ENCODE data around the gene CD8B2. TPM values are rescaled to one million over a fixed set of nuclear protein-coding genes. Genes with fewer than 3 reads are reported as not detected.
"Not testable (repeated sequence)": the region's sequence is repeated elsewhere in the genome, so short reads cannot be mapped to it uniquely, and the experiment has no call there.

Gene CD8B2
- total RNA-seq, 2 experiments from 2014 or later = 3.9 to 4.5 TPM

DNA sequence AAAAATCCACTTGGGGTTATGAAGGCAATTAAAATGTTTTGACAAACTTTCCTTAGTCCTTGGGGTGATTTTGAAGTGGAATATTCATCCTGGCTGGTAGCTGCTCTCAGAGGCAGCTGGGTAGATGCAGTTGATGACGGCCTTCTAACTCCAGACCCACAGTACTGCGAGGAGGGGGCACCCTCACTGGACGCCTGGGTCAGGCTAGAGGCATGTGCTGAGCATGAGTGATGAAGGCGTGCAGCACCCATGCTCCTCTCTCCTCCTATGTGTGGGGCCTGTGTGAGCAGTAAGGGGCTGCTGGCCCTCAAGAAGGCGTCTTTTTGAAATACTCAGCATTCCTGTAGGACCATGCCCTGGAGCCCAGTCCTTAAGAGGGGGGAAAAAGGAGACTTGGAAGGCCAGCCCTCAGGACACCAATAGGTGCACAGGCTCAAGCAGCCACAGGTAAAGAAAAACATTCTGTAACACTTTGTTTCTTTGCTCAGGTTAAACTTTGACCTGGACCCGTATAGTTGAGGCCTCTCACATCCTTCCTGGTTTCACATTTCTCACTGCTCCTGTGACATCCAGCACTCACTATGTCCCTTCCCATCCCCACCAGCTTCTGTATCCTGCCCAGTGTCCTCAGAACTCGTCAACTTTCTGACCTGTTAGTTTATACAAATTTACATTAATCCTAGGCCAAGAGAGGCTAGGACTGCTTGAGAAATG lies 64.4 kb downstream of the CD8B2 start:
- no peak for ATAC-seq
- POLR2A ChIA-PET = interaction anchor here (1.1 kb wide), 1 partner anchor 14 kb away, joined by 3 read pairs; no protein-coding TSS in a partner anchor
- no peaks in the 10 kb centered on the region for H3K4me1 Mint-ChIP-seq (ENCODE audit: low read depth)

GRCh38 chr2:106552921-106553320 lies 65.8 kb downstream of the CD8B2 start:
- Mint-ChIP-seq H3K27me3 (peaks cover 2% of the 10 kb centered on the region), H3K9me3 (peaks cover 2% of the 10 kb centered on the region), H3K4me1 (ENCODE audit: low read depth) (no peaks in the 10 kb centered on the region), H3K27ac (no peak overlapping the region), H3K4me3 (no peak overlapping the region), H3K36me3 (ENCODE audit: low read depth) (no peaks in the 10 kb centered on the region)
- no peak for ATAC-seq
- ChIA-PET POLR2A (no interaction called here), CTCF (interaction anchor here (0.7 to 2.1 kb wide), 4 partner anchors 9 to 30 kb away, joined by 3 to 9 read pairs (median 4); no protein-coding TSS in a partner anchor)
- intact Hi-C loops (cut with micrococcal nuclease) = no loop called here
- DNase-seq = no peak
- TF ChIP-seq, protein P1, sequence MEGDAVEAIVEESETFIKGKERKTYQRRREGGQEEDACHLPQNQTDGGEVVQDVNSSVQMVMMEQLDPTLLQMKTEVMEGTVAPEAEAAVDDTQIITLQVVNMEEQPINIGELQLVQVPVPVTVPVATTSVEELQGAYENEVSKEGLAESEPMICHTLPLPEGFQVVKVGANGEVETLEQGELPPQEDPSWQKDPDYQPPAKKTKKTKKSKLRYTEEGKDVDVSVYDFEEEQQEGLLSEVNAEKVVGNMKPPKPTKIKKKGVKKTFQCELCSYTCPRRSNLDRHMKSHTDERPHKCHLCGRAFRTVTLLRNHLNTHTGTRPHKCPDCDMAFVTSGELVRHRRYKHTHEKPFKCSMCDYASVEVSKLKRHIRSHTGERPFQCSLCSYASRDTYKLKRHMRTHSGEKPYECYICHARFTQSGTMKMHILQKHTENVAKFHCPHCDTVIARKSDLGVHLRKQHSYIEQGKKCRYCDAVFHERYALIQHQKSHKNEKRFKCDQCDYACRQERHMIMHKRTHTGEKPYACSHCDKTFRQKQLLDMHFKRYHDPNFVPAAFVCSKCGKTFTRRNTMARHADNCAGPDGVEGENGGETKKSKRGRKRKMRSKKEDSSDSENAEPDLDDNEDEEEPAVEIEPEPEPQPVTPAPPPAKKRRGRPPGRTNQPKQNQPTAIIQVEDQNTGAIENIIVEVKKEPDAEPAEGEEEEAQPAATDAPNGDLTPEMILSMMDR (IDR thresholded peaks at IDR 0.05) = no peak

More for the DNA sequence above, 64.4 kb downstream of the CD8B2 start:
- CTCF ChIA-PET = interaction anchor here (1.0 to 1.1 kb wide), 2 partner anchors 22 to 31 kb away, joined by 3 read pairs; no protein-coding TSS in a partner anchor
- H3K27me3 Mint-ChIP-seq = peaks cover 2% of the 10 kb centered on the region
- H3K4me3 Mint-ChIP-seq = no peak overlapping the region
- no peak overlapping the region for H3K27ac Mint-ChIP-seq
- TF ChIP-seq, protein P1 (IDR thresholded peaks at IDR 0.05) = no peak
- no peaks in the 10 kb centered on the region for H3K9me3 Mint-ChIP-seq
- no peaks in the 10 kb centered on the region for H3K36me3 Mint-ChIP-seq (ENCODE audit: low read depth)
- DNase-seq = no peak
- intact Hi-C loops (cut with micrococcal nuclease) = no loop called here

- TF ChIP-seq, protein P1 (IDR thresholded peaks at IDR 0.05) = no peak
- CTCF ChIA-PET = interaction anchor here (0.7 to 2.1 kb wide), 5 partner anchors 9 to 30 kb away, joined by 3 to 9 read pairs (median 3); no protein-coding TSS in a partner anchor
- no peak overlapping the region for H3K27ac Mint-ChIP-seq
- DNase-seq = no peak
- H3K9me3 Mint-ChIP-seq = peaks cover 2% of the 10 kb centered on the region
- POLR2A ChIA-PET = no interaction called here
- no peaks in the 10 kb centered on the region for H3K36me3 Mint-ChIP-seq (ENCODE audit: low read depth)
- intact Hi-C loops (cut with micrococcal nuclease) = no loop called here
- no peak for ATAC-seq
- no peaks in the 10 kb centered on the region for H3K27me3 Mint-ChIP-seq
- no peak overlapping the region for H3K4me3 Mint-ChIP-seq
- H3K4me1 Mint-ChIP-seq (ENCODE audit: low read depth) = no peaks in the 10 kb centered on the region
These were observed 66.2 kb downstream of the CD8B2 start for GRCh38 chr2:106553321-106553720.

DNA sequence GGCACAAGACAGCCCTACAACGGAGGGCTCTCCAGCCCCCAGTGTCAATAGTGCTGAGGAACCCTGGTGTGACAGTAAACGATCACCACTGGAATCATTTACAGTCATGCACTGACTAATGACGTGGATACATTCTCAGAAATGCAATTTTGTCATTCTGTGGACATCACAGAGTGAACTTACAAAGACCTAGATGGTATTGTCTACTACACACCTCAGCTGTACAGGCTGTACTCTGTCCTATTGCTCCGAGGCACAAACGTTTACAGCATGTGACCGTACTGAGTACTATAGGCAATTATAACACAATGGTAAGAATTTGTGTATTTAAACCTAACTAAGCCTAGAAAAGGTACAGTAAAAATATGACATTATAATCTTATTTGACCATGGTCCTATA lies 67.2 kb downstream of the CD8B2 start:
- Mint-ChIP-seq H3K9me3 (peaks cover 2% of the 10 kb centered on the region), H3K27me3 (no peaks in the 10 kb centered on the region), H3K4me1 (ENCODE audit: low read depth) (no peaks in the 10 kb centered on the region), H3K36me3 (ENCODE audit: low read depth) (no peaks in the 10 kb centered on the region), H3K4me3 (no peak overlapping the region), H3K27ac (no peak overlapping the region)
- intact Hi-C loops (cut with micrococcal nuclease) = no loop called here
- POLR2A ChIA-PET = no interaction called here
- CTCF ChIA-PET = interaction anchor here (2.0 to 2.1 kb wide), 2 partner anchors 11 to 12 kb away, joined by 5 to 9 read pairs; no protein-coding TSS in a partner anchor
- ATAC-seq (no peak), DNase-seq (no peak)
- TF ChIP-seq, protein P1 (IDR thresholded peaks at IDR 0.05) = no peak

DNA sequence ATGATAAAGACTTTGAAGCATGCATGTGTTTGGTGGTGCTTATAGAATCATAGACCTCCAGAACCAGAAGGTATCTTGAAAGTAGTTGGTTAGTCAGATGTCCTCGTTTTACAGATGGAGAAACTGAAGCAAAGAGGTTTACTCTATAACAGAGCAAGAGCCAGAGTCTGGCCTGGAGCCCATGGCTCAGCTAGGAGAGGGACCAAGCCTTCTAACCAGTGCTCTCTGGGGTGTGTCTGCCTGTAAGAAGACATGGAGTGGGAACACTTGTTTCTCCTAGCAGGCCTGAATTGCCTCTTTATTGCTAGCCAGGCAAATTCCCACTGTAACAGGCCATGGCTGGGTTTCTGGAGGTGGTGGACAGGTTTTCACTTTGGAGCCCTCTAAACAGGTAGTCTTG lies 67.9 kb downstream of the CD8B2 start:
- H3K27me3 Mint-ChIP-seq = no peaks in the 10 kb centered on the region
- ChIA-PET CTCF (interaction anchor here (2.0 kb wide), 1 partner anchor 13 kb away, joined by 5 read pairs; no protein-coding TSS in a partner anchor), POLR2A (no interaction called here)
- ATAC-seq (no peak), DNase-seq (no peak)
- no peaks in the 10 kb centered on the region for H3K36me3 Mint-ChIP-seq (ENCODE audit: low read depth)
- TF ChIP-seq, protein P1 (IDR thresholded peaks at IDR 0.05) = no peak
- intact Hi-C loops (cut with micrococcal nuclease) = no loop called here
- H3K4me1 Mint-ChIP-seq (ENCODE audit: low read depth) = no peaks in the 10 kb centered on the region
- no peak overlapping the region for H3K27ac Mint-ChIP-seq
- H3K4me3 Mint-ChIP-seq = no peak overlapping the region
- H3K9me3 Mint-ChIP-seq = peaks cover 2% of the 10 kb centered on the region

DNA sequence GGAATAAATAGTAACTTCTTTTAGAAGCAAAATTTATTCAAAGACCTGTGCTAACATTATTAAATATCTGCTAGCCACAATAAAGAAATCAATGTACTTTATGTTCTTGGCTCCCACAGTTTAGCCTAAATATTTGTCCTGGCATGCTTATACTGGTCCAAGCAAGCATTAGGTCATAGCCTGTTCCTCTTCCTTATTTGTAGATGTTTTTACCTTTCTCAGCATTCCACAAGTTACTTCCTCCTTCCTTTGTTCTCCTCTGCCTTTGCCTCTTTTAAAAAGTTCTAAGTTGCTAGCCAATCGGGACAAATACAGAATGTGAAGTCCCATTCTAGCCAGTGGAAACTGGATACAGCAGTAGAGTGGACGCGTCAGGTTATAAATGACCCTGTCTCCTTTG lies 72.6 kb downstream of the CD8B2 start:
- intact Hi-C loops (cut with micrococcal nuclease); CTCF ChIA-PET; H3K9me3 Mint-ChIP-seq; POLR2A ChIA-PET; H3K4me3 Mint-ChIP-seq; H3K36me3 Mint-ChIP-seq (ENCODE audit: low read depth); H3K4me1 Mint-ChIP-seq (ENCODE audit: low read depth); ATAC-seq; H3K27ac Mint-ChIP-seq; H3K27me3 Mint-ChIP-seq; DNase-seq: not testable (repeated sequence)

Data from activated CD8-positive, alpha-beta T cell treated with anti-CD3 and anti-CD28 coated beads for 36 hours (primary cell).